Right forelimb (tissue), 1 donor: Measurements from ENCODE around the gene CACNG8.
"Not testable (repeated sequence)": the region's sequence is repeated elsewhere in the genome, so short reads cannot be mapped to it uniquely, and the experiment has no call there.

ENCODE experiments used
- DNase-seq: peaks from one replicate; pipeline ENCODE4 v3.0.0-alpha.2; 2018

The CACNG8 gene

DNA sequence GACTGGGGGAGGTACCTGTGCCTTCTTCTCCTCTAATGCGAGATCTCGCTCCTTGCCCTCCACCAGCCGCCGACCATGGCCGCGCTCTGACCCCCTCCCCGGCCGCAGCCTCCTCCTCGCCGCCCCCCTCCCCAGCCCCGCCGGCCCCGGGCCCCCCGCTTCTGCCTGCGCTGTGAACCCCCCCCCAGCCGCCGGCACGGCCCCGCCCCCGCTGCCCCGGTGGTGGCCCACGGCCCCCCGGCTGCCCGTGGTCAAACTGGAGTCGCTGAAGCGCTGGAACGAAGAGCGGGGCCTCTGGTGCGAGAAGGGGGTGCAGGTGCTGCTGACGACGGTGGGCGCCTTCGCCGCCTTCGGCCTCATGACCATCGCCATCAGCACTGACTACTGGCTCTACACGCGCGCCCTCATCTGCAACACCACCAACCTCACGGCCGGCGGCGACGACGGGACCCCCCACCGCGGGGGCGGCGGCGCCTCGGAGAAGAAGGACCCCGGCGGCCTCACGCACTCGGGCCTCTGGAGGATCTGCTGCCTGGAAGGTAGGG, at the start of gene CACNG8:
CACNG8 (plus strand) TSS at position 51 of the 545 bp plus-strand sequence.
- no peak for DNase-seq

- DNase-seq, result no peak
Measured at GRCh38 chr19:53915000-53915399, 47.7 kb upstream of the CACNG8 start.

DNA sequence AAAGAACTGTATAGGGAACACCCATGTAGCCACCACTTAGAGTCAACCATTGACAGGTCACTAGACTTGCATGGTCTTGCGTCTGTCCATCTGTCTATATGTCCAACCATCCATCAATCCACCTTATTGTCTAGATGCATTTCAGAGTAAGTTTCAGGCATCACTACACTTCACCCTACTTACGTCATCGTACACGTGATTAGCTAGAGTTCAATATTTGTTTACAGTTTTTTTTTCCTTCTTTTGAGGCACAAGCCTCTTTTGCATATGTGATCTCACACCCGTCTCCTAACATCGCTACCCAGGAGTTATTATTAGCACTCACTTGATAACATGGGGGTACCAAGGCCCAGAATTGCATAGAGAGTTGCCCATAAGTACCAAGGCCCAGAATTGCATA, 46.7 kb upstream of the CACNG8 start:
- DNase-seq, result no peak

DNA sequence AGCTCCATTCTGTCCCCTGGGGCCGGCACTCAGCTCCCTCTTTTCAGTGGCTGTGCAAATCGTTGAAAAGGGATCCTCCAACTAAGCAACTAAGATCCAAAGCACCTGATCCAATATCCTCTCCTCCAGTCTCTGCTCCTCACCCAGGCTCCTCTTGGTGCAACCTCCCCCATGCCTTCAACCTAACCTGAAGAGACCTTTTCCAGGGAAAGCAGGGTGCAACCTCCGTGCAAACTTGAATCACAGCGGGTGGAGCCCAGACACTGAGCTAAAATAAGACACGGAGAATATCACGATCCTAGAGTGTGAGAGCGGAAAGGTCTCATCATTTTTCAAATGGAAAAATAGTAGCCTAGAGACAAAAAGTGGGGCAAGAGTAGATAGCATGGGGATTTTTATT, 45.4 kb upstream of the CACNG8 start:
- no peak for DNase-seq

- DNase-seq, result no peak
Measured at GRCh38 chr19:53927739-53928138, 35.0 kb upstream of the CACNG8 start.

- DNase-seq, result no peak
Measured at GRCh38 chr19:53936029-53936428, 26.7 kb upstream of the CACNG8 start.

DNA sequence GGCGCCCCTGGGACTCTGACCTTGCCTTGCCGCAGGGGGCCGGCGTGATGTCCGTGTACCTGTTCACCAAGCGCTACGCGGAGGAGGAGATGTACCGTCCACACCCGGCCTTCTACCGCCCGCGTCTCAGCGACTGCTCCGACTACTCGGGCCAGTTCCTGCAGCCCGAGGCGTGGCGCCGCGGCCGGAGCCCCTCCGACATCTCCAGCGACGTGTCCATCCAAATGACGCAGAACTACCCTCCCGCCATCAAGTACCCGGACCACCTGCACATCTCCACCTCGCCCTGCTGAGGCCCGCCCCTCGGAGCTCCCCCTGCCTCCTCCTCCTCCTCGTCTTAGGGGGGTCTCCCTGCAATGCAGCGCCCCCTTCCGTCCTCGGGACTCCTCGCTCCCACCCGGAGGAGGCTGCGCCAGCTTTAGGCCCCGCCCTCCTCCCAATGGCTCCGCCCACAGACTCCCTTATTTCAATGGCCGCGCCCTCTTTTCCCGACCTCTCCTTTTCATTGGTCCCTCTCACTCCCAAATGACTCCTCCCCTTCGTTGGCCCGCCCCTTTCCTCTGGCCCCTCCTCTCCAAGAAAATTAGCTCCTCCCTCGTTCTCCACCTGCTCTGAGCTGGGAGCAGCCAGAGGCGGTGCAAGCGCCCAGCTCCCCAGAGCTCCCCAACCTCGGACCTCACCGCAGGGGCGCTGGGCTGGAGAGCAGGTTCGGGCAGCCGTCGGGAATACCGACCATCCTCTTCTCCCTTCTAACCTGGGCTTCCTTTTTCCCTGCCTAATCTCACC, 20.5 kb upstream of the CACNG8 start:
- no peak for DNase-seq

DNA sequence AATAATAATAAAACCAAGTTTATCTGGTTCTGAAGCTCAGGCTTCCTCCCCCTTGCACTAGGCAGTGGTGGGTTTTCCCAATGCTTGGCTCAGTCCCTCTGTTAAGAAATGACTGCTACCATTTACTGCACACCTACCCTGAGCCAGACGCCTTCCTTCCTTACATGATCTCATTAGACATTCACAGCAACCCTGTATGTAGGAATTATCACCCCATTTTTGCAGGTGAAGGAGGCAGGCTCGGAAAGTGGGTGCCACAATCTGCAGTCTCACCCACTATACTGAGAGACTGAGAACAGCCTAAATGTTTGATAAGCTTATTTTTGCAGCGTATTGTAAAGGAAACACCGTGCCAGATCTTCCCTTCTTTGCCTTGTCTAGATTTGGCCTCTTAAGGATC, 18.3 kb upstream of the CACNG8 start:
- no peak for DNase-seq

GRCh38 chr19:53944933-53945332, 17.8 kb upstream of the CACNG8 start:
- no peak for DNase-seq

DNA sequence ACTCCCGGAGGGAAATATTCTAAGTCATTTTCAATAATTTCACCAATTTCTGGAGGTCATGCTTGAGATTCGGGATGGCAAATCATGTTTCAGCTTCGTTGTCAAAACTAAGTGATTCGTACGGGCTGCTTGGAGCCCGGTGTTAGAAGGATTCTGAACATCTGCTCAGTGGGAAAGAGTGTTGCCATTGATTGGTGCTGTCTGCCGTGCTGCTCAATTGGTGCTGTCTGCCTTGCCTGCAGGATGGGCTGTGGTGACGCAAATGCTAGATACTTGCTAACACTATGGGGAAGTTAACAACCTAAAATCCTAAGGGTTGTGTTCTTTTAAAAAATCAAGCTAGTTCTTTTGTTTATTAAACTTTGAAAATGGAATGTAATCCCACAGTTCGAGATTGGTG, 17.3 kb upstream of the CACNG8 start:
- DNase-seq, result no peak

DNA sequence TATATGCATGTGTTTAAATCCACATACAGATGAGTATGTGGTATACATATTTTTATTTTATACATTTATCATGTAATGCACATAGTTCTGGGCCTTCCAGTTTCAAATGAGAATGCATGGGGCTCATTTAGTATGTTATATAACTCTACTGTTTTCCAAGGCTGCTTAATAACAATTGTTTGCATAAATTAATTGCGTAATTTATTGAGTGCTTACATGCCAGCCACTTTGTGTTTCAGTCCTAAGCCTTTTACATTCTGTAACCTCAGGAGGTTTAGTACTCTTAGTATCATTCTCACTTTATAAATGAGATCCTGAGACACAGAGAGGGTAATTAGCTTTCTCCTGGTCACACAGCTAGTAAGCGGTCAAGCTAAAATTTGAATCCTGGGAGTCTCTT, 16.7 kb upstream of the CACNG8 start:
- no peak for DNase-seq

DNA sequence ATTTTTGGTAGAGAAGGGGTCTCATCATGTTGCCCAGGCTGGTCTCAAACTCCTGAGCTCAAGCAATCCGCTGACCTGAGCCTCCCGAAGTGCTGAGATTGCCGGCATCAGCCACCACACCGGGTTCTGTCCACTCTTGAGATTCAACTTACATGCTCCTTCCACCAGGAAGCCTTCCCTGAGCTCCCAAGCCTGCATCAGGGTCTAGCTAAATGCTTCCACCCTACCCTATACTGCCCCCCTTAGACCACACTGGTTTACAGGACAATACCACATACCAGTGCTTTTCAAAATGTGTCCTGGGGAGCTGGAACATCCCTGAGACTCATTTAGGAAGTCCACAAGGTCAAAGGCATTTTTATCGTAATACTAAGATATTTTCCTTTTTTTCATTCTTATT, 15.1 kb upstream of the CACNG8 start:
- no peak for DNase-seq

- not testable (repeated sequence) for DNase-seq
Measured at GRCh38 chr19:53948611-53949010, 14.1 kb upstream of the CACNG8 start.

- no peak for DNase-seq
Measured at GRCh38 chr19:53951436-53951835, 11.3 kb upstream of the CACNG8 start.

DNA sequence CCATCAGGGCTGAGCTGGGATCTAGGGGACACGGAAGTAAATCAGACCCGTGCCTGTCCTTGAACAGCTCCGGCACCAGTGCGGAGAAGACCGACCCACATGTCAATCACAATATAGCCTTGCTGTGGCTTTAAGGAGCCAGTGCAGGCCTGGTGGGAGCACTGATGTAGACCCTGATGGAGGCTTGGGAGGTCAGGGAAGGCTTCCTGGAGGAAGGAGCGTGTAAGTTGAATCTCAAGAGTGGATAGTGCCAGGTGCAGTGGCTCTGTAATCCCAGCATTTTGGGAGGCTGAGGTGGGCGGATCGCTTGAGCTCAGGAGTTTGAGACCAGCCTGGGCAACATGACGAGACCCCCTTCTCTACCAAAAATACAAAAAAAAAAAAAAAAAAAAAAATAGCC, 10.8 kb upstream of the CACNG8 start:
- DNase-seq, result no peak

- DNase-seq, result no peak
Measured at GRCh38 chr19:53953383-53953782, 9.4 kb upstream of the CACNG8 start.

DNA sequence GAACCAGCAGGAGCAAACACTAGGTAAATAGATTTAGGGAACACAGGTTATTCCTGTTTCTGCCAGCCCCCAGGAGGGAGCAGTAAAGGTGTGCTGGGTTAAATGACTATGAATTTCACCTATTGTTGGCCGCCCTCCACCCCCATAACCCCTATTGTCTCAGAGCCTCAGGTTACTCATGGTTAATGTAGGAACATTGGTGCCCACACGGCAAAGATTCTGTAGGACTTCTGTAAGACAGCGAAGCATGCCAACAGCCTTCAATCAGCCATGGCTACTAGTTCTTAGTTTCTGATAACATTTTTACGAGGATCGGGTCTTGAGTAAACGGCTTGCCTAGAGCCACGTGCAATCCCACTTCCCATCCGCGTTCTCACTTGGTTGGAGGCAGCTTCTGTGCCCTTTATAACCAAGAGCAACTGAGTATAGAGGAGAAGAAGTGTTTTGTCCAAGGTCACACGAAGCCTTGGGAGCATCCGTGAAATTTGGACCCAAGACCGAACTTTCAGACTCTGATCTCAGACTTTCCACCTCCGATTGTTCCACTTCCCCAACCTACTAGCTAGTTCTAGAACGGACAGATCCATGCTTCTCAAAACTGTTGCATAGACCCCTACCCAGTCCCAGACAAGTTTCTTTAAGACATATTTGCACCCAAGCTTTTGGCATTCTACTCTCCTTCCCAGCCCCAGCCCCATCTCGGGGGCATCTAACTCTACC, 5.1 kb upstream of the CACNG8 start:
- no peak for DNase-seq

DNA sequence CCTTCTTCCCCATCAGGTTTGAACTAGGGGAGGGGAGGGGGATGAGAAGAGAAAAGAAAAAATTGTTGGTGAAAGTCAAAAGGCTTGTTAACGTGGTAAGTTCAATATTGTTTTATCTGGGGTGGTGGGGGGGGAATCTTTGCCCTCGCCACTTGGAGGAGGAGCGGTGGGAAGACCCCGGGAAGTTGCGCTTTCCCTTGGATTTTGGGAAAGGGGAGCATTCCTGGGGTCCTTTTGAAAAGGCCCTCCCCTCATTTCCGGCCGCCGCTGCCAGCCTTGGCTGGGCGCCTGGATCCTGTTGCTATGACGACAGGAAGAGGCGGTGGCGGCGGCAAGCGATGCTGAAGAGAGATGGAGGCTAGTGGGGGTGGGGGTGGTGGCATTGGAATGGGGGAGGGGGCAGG, 4.6 kb upstream of the CACNG8 start:
- no peak for DNase-seq

GRCh38 chr19:53958823-53959757, 3.6 kb upstream of the CACNG8 start:
- no peak for DNase-seq

- DNase-seq, result no peak
Measured at GRCh38 chr19:53960187-53960586, 2.5 kb upstream of the CACNG8 start.

DNA sequence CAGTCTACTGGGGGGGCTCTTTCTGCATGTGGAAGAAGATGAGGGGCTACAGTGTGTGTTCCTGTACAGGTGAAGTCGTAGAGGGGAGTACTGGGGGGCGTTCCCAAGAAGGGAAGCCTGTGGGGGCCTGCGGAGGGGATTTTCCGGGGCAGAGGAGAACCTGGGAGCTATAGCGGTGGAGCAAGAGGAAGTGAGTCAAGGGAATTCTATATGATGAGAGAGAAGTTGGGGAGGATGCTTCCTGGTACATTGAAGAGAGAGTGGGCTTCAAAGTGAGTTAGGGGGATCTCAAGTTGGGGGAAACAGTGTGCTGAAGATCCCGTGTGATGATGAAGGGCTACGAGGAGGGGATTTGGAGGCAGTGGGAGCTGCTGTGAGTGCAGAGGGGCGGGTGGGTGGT, 1.9 kb upstream of the CACNG8 start:
- no peak for DNase-seq

- no peak for DNase-seq
Measured at GRCh38 chr19:53961523-53962356, 997 bp upstream of the CACNG8 start.
